SK-N-SH (cell line): Measurements from ENCODE around the gene PRKG1. TPM values are rescaled to one million over a fixed set of nuclear protein-coding genes. Genes with fewer than 3 reads are reported as not detected.

Experiments used
- CTCF ChIA-PET: fragments of 300-600, 350-600 bp; formaldehyde crosslinking; extraction: SDS; loops from one replicate; lab custom pipeline; 2021; lab: Yijun Ruan, JAX
- POLR2A ChIA-PET: fragments of 350-600 bp; sonication (Branson Sonifier 250); formaldehyde crosslinking; extraction: SDS; loops from one replicate; lab custom pipeline; 2020; ENCODE audit warnings: antibody characterized with exemption, inconsistent platforms; lab: Yijun Ruan, JAX
- DNase-seq: peaks from one replicate; pipeline ENCODE4 v3.0.0; 2012
- H2AFZ ChIP-seq: fragments of 200-600 bp; sonication (generic); 2 replicates; pipeline ENCODE4 v1.8.1; 2016; ENCODE audit warnings: antibody characterized with exemption, mild to moderate bottlenecking, low read depth
- H3F3A ChIP-seq: fragments of 200-600 bp; sonication (generic); replicated peaks from 2 replicates; pipeline ENCODE3; 2016; ENCODE audit warnings: antibody characterized with exemption, mild to moderate bottlenecking; ENCODE audit not compliant: insufficient read depth
- H3K27ac ChIP-seq, 2 experiments: fragments of 200-500 bp in 1 of 2; fragments of 200-600 bp in 1 of 2; sonication (Bioruptor generic) in 1 of 2; sonication (generic), shearing (Covaris generic) in 1 of 2; 2 replicates each; pipeline versions ENCODE4 v1.5.1 to v1.6.1; 2014 to 2016; ENCODE audit warnings: low read depth in 2 of 2, inconsistent platforms in 1 of 2, low read length in 1 of 2, mild to moderate bottlenecking in 1 of 2, mixed read lengths in 1 of 2
- H3K27me3 ChIP-seq: fragments of 200-600 bp; sonication (generic), shearing (Covaris generic); 2 replicates; pipeline ENCODE4 v1.6.1; 2016; ENCODE audit warnings: mixed run types; ENCODE audit not compliant: insufficient read depth
- H3K36me3 ChIP-seq, 2 experiments: fragments of 200-500 bp in 1 of 2; fragments of 200-600 bp in 1 of 2; sonication (Bioruptor generic) in 1 of 2; sonication (generic) in 1 of 2; replicated peaks in 1 of 2; 2 replicates each; pipeline versions ENCODE3 to v1.5.1; 2014 to 2016; ENCODE audit warnings: low read length in 1 of 2, mild to moderate bottlenecking in 1 of 2; ENCODE audit not compliant: insufficient read depth in 2 of 2, control insufficient read depth in 1 of 2
- H3K4me1 ChIP-seq, 2 experiments: fragments of 200-500 bp in 1 of 2; fragments of 200-600 bp in 1 of 2; sonication (Bioruptor generic) in 1 of 2; sonication (generic), shearing (Covaris generic) in 1 of 2; 2 replicates each; pipeline versions ENCODE4 v1.5.1 to v1.6.1; 2014 to 2016; ENCODE audit warnings: low read depth in 1 of 2, low read length in 1 of 2, mixed run types in 1 of 2; ENCODE audit not compliant: insufficient read depth in 2 of 2, control insufficient read depth in 1 of 2
- H3K4me2 ChIP-seq: fragments of 200-600 bp; sonication (generic), shearing (Covaris generic); 2 replicates; pipeline ENCODE4 v1.6.1; 2017; ENCODE audit warnings: mixed run types
- H3K4me3 ChIP-seq, 2 experiments: fragments of 200-500 bp in 1 of 2; fragments of 200-600 bp in 1 of 2; sonication (Bioruptor generic) in 1 of 2; sonication (generic), shearing (Covaris generic) in 1 of 2; 2 replicates each; pipeline versions ENCODE4 v1.5.1 to v1.8.1; 2014 to 2016; ENCODE audit warnings: low read depth in 2 of 2, inconsistent platforms in 1 of 2, low read length in 1 of 2, mild to moderate bottlenecking in 1 of 2, mixed read lengths in 1 of 2, moderate library complexity in 1 of 2
- H3K79me2 ChIP-seq: fragments of 200-600 bp; sonication (generic); 2 replicates; pipeline ENCODE4 v1.8.1; 2017; ENCODE audit warnings: mild to moderate bottlenecking; ENCODE audit not compliant: insufficient read depth
- H3K9ac ChIP-seq: fragments of 200-600 bp; sonication (generic); 2 replicates; pipeline ENCODE4 v1.6.1; 2017; ENCODE audit warnings: mixed run types
- H3K9me2 ChIP-seq: fragments of 200-600 bp; sonication (generic); 2 replicates; pipeline ENCODE4 v1.6.1; 2017; ENCODE audit warnings: mixed run types
- H3K9me3 ChIP-seq: fragments of 200-600 bp; sonication (generic); 2 replicates; pipeline ENCODE4 v1.6.1; 2017; ENCODE audit warnings: mixed run types, mild to moderate bottlenecking, moderate library complexity
- H4K20me1 ChIP-seq: fragments of 200-600 bp; sonication (generic); 2 replicates; pipeline ENCODE4 v1.6.1; 2017; ENCODE audit warnings: mild to moderate bottlenecking, mixed run types; ENCODE audit not compliant: insufficient read depth
- EP300 ChIP-seq, 2 experiments: IDR thresholded peaks; 2 replicates each; pipeline versions ENCODE4 v1.4.0 to v1.6.1; 2012; ENCODE audit warnings: borderline replicate concordance in 1 of 2, low read depth in 1 of 2, low read length in 1 of 2
- FOXJ3 ChIP-seq: sonication (generic); formaldehyde crosslinking; IDR thresholded peaks from 2 replicates; pipeline ENCODE4 v1.5.1; 2020; ENCODE audit warnings: mild to moderate bottlenecking, missing genetic modification reagents
- GABPA ChIP-seq: IDR thresholded peaks from 2 replicates; pipeline ENCODE4 v1.4.0; 2012; ENCODE audit warnings: low read depth, mild to moderate bottlenecking
- JUND ChIP-seq: IDR thresholded peaks from 2 replicates; pipeline ENCODE4 v1.4.0; 2012
- MAX ChIP-seq: IDR thresholded peaks from 2 replicates; pipeline ENCODE4 v1.4.0; 2012; ENCODE audit warnings: low read depth
- MEF2A ChIP-seq: IDR thresholded peaks from 2 replicates; pipeline ENCODE4 v1.4.0; 2012; ENCODE audit warnings: low read depth, borderline replicate concordance
- NFIC ChIP-seq: IDR thresholded peaks from 2 replicates; pipeline ENCODE4 v1.4.0; 2012; ENCODE audit warnings: borderline replicate concordance
- PBX3 ChIP-seq: IDR thresholded peaks from 2 replicates; pipeline ENCODE4; 2012
- POLR2AphosphoS5 ChIP-seq: IDR thresholded peaks from 2 replicates; pipeline ENCODE4 v1.6.1; 2012; ENCODE audit warnings: low read depth, low read length
- RCOR1 ChIP-seq: fragments of 150-350 bp; IDR thresholded peaks from 2 replicates; pipeline ENCODE4 v1.6.1; 2017; ENCODE audit warnings: antibody characterized with exemption, low read length
- REST ChIP-seq: IDR thresholded peaks from 2 replicates; pipeline ENCODE4 v1.6.1; 2012; ENCODE audit warnings: mild to moderate bottlenecking, low read depth, low read length, moderate library complexity
- RFX5 ChIP-seq: IDR thresholded peaks from 2 replicates; pipeline ENCODE4 v1.6.1; 2012; ENCODE audit warnings: mild to moderate bottlenecking, improper control_type of control experiment, low read length
- RXRA ChIP-seq: IDR thresholded peaks from 2 replicates; pipeline ENCODE4 v1.4.0; 2012; ENCODE audit warnings: low read depth, mild to moderate bottlenecking, borderline replicate concordance
- SIN3A ChIP-seq: IDR thresholded peaks from 2 replicates; pipeline ENCODE4 v1.6.1; 2012; ENCODE audit warnings: low read depth, mild to moderate bottlenecking, low read length, moderate library complexity, borderline replicate concordance
- SMC3 ChIP-seq: IDR thresholded peaks from 2 replicates; pipeline ENCODE4 v1.6.1; 2012; ENCODE audit warnings: low read depth, low read length, improper control_type of control experiment
- TCF12 ChIP-seq: IDR thresholded peaks from 2 replicates; pipeline ENCODE4 v1.4.0; 2012
- TEAD4 ChIP-seq: IDR thresholded peaks from 2 replicates; pipeline ENCODE4 v1.4.0; 2012; ENCODE audit warnings: mild to moderate bottlenecking, borderline replicate concordance; ENCODE audit not compliant: insufficient read depth
- ZBTB33 ChIP-seq: IDR thresholded peaks from 2 replicates; pipeline ENCODE4 v1.4.0; 2012; ENCODE audit warnings: low read depth, borderline replicate concordance
- WGBS: methylation state at CpG from one replicate; pipeline ENCODE4 v1.1.6; 2017; ENCODE audit warnings: low lambda C conversion rate; 5-methylcytosine and 5-hydroxymethylcytosine counted together
- polyA plus RNA-seq, 3 experiments: library from polyadenylated mRNA; depleted of rRNA; stranded (reverse); fragments of >200 nt; gene quantifications; 2 replicates each; pipeline ENCODE4 v1.2.3, GENCODE V29; 2012

The PRKG1 gene
- polyA plus RNA-seq, 1 of the 3 experiments (the other 2 are of a cell fraction), result 4.1 TPM

GRCh38 chr10:52316500-52316899 lies 1242.2 kb downstream of the PRKG1 start:
- Histone ChIP-seq H3K27me3 (no peaks in the 10 kb centered on the region), H4K20me1 (no peaks in the 10 kb centered on the region), H3K79me2 (peaks cover 48% of the 10 kb centered on the region), H3K27ac (peak overlapping the region; percentile 95), H2AFZ (no peak overlapping the region), H3K36me3 (peaks cover 12 to 19% of the 10 kb centered on the region in 2 experiments), H3K4me3 (peak overlapping the region; percentile 95 to 99), H3K4me2 (peak overlapping the region; percentile 83), H3K9ac (peak overlapping the region; percentile 89), H3F3A (peaks cover 64% of the 10 kb centered on the region), H3K9me3 (no peaks in the 10 kb centered on the region), H3K9me2 (no peaks in the 10 kb centered on the region), H3K4me1 (peaks cover 6 to 10% of the 10 kb centered on the region in 2 experiments; a peak in 2 of 4 replicates)
- 29% methylated on average over 4 of the region's 4 CpGs for WGBS
- no peak for DNase-seq
- ChIA-PET CTCF (interaction anchor here (0.9 to 12.8 kb wide), 5 partner anchors 8 to 464 kb away, joined by 3 to 185 read pairs (median 8); no protein-coding TSS in a partner anchor), POLR2A (no interaction called here)
- no peak for TF ChIP-seq FOXJ3
- no peak for TF ChIP-seq PBX3
- TF ChIP-seq JUND, result no peak
- peak; percentile 31; the same call in 1 of the 2 replicates for TF ChIP-seq POLR2AphosphoS5
- no peak for TF ChIP-seq TCF12

GRCh38 chr10:52318136-52318701 lies 1243.9 kb downstream of the PRKG1 start:
- peaks cover 46% of the 10 kb centered on the region for H3K79me2 ChIP-seq
- DNase-seq, result no peak
- peak overlapping the region; percentile 83 for H3K4me2 ChIP-seq
- H3K4me1 ChIP-seq, result peaks cover 6 to 10% of the 10 kb centered on the region in 2 experiments; a peak in 2 of 4 replicates
- no peaks in the 10 kb centered on the region for H3K27me3 ChIP-seq
- peak overlapping the region; percentile 95 to 99; a peak in 3 of 4 replicates for H3K4me3 ChIP-seq
- peak overlapping the region; percentile 95 for H3K27ac ChIP-seq
- WGBS, result 16% methylated on average over 5 of the region's 5 CpGs
- H4K20me1 ChIP-seq, result no peaks in the 10 kb centered on the region
- no peaks in the 10 kb centered on the region for H3K9me2 ChIP-seq
- H2AFZ ChIP-seq, result peak overlapping the region; percentile 29; the same call in 1 of the 2 replicates
- H3K9me3 ChIP-seq, result no peaks in the 10 kb centered on the region
- H3K9ac ChIP-seq, result peak overlapping the region; percentile 89
- H3K36me3 ChIP-seq, result peaks cover 12 to 19% of the 10 kb centered on the region in 2 experiments
- POLR2A ChIA-PET, result no interaction called here
- CTCF ChIA-PET, result interaction anchor here (2.5 kb wide), 1 partner anchor 10 kb away, joined by 8 read pairs; no protein-coding TSS in a partner anchor
- peaks cover 74% of the 10 kb centered on the region for H3F3A ChIP-seq
- no peak for TF ChIP-seq JUND
- no peak; the same call in 1 of the 2 replicates for TF ChIP-seq RXRA
- peak; percentile 47; the same call in 1 of the 2 replicates for TF ChIP-seq MAX
- TF ChIP-seq RCOR1, result no peak
- no peak; the same call in 1 of the 2 replicates for TF ChIP-seq PBX3
- no peak for TF ChIP-seq RFX5
- TF ChIP-seq SIN3A, result no peak
- TF ChIP-seq REST, result no peak
- no peak for TF ChIP-seq ZBTB33
- no peak for TF ChIP-seq MEF2A
- no peak for TF ChIP-seq SMC3
- TF ChIP-seq FOXJ3, result no peak
- peak; percentile 25; the same call in 1 of the 2 replicates for TF ChIP-seq NFIC
- TF ChIP-seq EP300 (IDR thresholded peaks at IDR 0.05; ENCODE audit: borderline replicate concordance in 1 of 2, low read depth in 1 of 2, low read length in 1 of 2), result peak in 1 of 2 experiments; percentile 41; a peak in 1 of 4 replicates
- no peak for TF ChIP-seq TEAD4
- TF ChIP-seq GABPA, result no peak
